AG04450 (cell line): ENCODE results near the gene ZNF827. TPM values are rescaled to one million over a fixed set of nuclear protein-coding genes. Genes with fewer than 3 reads are reported as not detected.

Experiments used
- CTCF ChIA-PET: fragments of 300-600, 350-600 bp; formaldehyde crosslinking; extraction: SDS; loops from one replicate; lab custom pipeline; 2022; ENCODE audit warnings: antibody characterized with exemption, inconsistent platforms; lab: Charles Lee
- POLR2A ChIA-PET: fragments of 350-600 bp; formaldehyde crosslinking; extraction: SDS; loops from one replicate; lab custom pipeline; 2021; ENCODE audit warnings: antibody characterized with exemption, inconsistent platforms; lab: Yijun Ruan, JAX
- DNase-seq: peaks from one replicate; pipeline ENCODE4 v3.0.0-alpha.2; 2011; ENCODE audit warnings: low read depth, low spot score
- H3K27ac ChIP-seq: one replicate; pipeline ENCODE4 v1.5.1; 2012; ENCODE audit warnings: low read depth, low read length, control low read depth
- H3K27me3 ChIP-seq: one replicate; pipeline ENCODE4 v1.6.0; 2012; ENCODE audit warnings: low read length; ENCODE audit not compliant: control insufficient read depth, insufficient read depth
- H3K4me3 ChIP-seq: 2 replicates; pipeline ENCODE4 v1.5.1; 2011; ENCODE audit warnings: mild to moderate bottlenecking, low read depth, low read length, control low read depth
- H3K9me3 ChIP-seq: 2 replicates; pipeline ENCODE4 v1.5.1; 2012; ENCODE audit warnings: low read length; ENCODE audit not compliant: control insufficient read depth, insufficient read depth
- CTCF ChIP-seq: IDR thresholded peaks from 2 replicates; pipeline ENCODE4 v1.5.1; 2011; ENCODE audit warnings: low read depth, low read length, control low read depth, inconsistent platforms
- polyA plus RNA-seq: library from polyadenylated mRNA; depleted of rRNA; stranded (reverse); fragments of >200 nt; gene quantifications from 2 replicates; pipeline ENCODE4 v1.2.3, GENCODE V29; 2011

The ZNF827 gene
- polyA plus RNA-seq, 1 experiment, result 9.8 TPM

DNA sequence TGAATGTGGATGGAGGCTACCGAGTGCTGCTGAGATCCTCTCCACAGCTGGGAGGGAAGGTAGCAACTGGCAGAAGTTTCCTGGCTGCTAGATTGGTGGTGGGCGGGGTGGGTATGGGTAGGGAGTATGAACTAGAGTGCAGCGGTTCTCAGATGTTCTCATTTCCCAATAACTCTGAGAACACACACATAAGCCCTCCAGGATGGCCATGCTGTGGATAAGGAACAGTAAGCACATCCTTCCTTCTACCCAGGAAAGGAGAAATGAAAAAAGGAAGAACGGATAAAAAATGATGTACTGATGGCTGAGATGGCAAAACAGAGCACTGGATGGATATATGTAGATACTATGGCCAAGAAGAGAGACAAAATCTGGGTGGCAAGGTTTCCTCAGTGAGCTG lies 116.0 kb downstream of the ZNF827 start:
- CTCF ChIA-PET, result interaction anchor here (0.7 to 1.6 kb wide), 2 partner anchors 17 to 164 kb away, joined by 5 read pairs; no protein-coding TSS in a partner anchor
- TF ChIP-seq CTCF, result no peak
- no peak for DNase-seq
- Histone ChIP-seq H3K9me3 (no peaks in the 10 kb centered on the region), H3K27me3 (no peaks in the 10 kb centered on the region), H3K4me3 (no peak overlapping the region), H3K27ac (no peak overlapping the region)
- POLR2A ChIA-PET, result no interaction called here

GRCh38 chr4:145822181-145822580 lies 116.4 kb downstream of the ZNF827 start:
- POLR2A ChIA-PET, result no interaction called here
- no peak overlapping the region for H3K27ac ChIP-seq
- TF ChIP-seq CTCF, result no peak

DNA sequence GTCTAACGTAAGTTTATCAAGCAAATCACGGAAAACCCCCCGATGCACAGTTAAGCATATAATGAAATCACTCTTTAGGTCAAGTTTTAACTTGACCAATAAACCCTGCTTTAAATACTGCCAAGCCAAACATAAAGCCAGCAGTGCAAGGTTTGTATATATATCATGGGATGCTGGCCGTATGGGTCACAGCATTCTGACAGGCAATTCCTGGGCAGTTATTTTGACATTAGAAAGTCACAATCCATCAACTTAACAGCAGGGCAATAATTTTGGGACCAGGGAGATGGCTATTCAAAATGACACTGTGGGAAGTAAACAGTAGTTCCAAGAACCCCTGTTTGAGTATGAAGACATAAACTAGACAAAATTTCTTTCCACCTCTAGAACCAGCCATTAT lies 116.9 kb downstream of the ZNF827 start:
- ChIA-PET POLR2A (no interaction called here), CTCF (no interaction called here)
- no peaks in the 10 kb centered on the region for H3K27me3 ChIP-seq
- no peak for TF ChIP-seq CTCF
- DNase-seq, result no peak
- H3K9me3 ChIP-seq, result no peaks in the 10 kb centered on the region
- H3K4me3 ChIP-seq, result no peak overlapping the region
- no peak overlapping the region for H3K27ac ChIP-seq

More at GRCh38 chr4:145822181-145822580, 116.4 kb downstream of the ZNF827 start:
- H3K9me3 ChIP-seq, result no peaks in the 10 kb centered on the region
- no peak overlapping the region for H3K4me3 ChIP-seq
- CTCF ChIA-PET, result no interaction called here
- H3K27me3 ChIP-seq, result no peaks in the 10 kb centered on the region
- DNase-seq, result no peak

DNA sequence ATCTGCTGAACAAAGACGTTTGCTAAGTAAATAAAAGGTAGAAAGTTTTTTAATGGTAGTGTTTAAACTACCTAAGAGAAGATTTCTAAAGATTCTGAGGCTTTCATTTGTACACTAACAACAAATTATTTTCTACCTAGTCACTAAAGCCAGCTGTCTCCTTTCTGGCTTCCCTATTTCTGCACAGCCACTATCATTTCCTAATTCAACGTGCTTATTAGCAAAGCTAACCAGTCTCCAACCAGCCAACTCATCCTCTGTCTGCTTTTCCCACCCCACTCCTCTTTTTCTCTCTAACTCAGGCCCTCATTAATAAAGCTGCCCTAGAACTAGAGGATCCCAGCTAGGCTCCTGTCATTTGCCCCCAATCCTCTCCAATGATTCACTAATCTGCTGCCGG lies 118.2 kb downstream of the ZNF827 start:
- H3K9me3 ChIP-seq, result no peaks in the 10 kb centered on the region
- H3K27ac ChIP-seq, result no peak overlapping the region
- TF ChIP-seq CTCF, result no peak
- ChIA-PET CTCF (no interaction called here), POLR2A (no interaction called here)
- H3K4me3 ChIP-seq, result no peak overlapping the region
- no peaks in the 10 kb centered on the region for H3K27me3 ChIP-seq
- DNase-seq, result no peak

DNA sequence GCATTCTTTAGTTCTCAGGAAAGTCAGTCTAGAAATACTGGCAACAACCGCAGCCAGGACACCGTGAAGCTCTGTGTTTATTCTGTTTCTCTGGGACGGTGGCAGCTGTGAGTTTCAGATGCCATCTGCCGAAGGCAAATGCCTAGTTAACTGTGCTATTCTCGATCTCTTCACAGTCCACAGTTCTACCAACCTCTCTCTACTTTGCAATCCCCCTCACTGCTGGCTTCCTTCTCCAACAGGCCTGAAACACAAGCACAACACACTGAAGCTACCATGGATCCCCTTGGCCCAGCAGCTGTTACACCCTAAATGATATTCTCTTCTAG lies 118.8 kb downstream of the ZNF827 start:
- H3K9me3 ChIP-seq, result no peaks in the 10 kb centered on the region
- DNase-seq, result no peak
- TF ChIP-seq CTCF, result no peak
- ChIA-PET POLR2A (no interaction called here), CTCF (no interaction called here)
- H3K4me3 ChIP-seq, result no peak overlapping the region
- H3K27ac ChIP-seq, result no peak overlapping the region
- H3K27me3 ChIP-seq, result no peaks in the 10 kb centered on the region
